Fibroblast of lung (primary cell): ENCODE measurements around the gene KIAA0586. TPM values are rescaled to one million over a fixed set of nuclear protein-coding genes. Genes with fewer than 3 reads are reported as not detected.

Experiments
- DNase-seq, 2 donors: peaks; one replicate each; pipeline versions ENCODE4 v3.0.0 to v3.0.0-alpha.2; 2010; ENCODE audit warnings: low read depth in 2 of 2
- H2AFZ ChIP-seq: 2 replicates; pipeline ENCODE4 v1.5.1; 2012; ENCODE audit warnings: low read length, control low read depth, inconsistent platforms
- H3K27ac ChIP-seq: 2 replicates; pipeline ENCODE4 v1.5.1; 2011; ENCODE audit warnings: low read length, control low read depth; ENCODE audit not compliant: insufficient read depth
- H3K27me3 ChIP-seq: 2 replicates; pipeline ENCODE4 v1.5.1; 2011; ENCODE audit warnings: mild to moderate bottlenecking, low read length; ENCODE audit not compliant: control insufficient read depth, insufficient read depth
- H3K36me3 ChIP-seq: 2 replicates; pipeline ENCODE4 v1.5.1; 2011; ENCODE audit warnings: low read length; ENCODE audit not compliant: control insufficient read depth, insufficient read depth
- H3K4me1 ChIP-seq: 2 replicates; pipeline ENCODE4 v1.5.1; 2011; ENCODE audit warnings: low read length; ENCODE audit not compliant: control insufficient read depth, insufficient read depth; ENCODE audit errors: extremely low read depth
- H3K4me2 ChIP-seq: 2 replicates; pipeline ENCODE4 v1.5.1; 2011; ENCODE audit warnings: low read length, control low read depth; ENCODE audit not compliant: insufficient read depth; ENCODE audit errors: extremely low read depth
- H3K4me3 ChIP-seq, 4 experiments: fragments of 200-600 bp in 1 of 4; sonication (generic) in 1 of 4; replicated peaks in 1 of 4; 2 replicates each; pipeline ENCODE4 v1.5.1; 2011 to 2016; ENCODE audit warnings: low read length in 4 of 4, low read depth in 3 of 4, mild to moderate bottlenecking in 3 of 4, control low read depth in 2 of 4, inconsistent platforms in 1 of 4, mixed read lengths in 1 of 4; ENCODE audit not compliant: insufficient read depth in 1 of 4; ENCODE audit errors: control extremely low read depth in 1 of 4
- H3K79me2 ChIP-seq: 2 replicates; pipeline ENCODE4 v1.5.1; 2012; ENCODE audit warnings: mild to moderate bottlenecking, low read length, inconsistent platforms; ENCODE audit not compliant: control insufficient read depth, insufficient read depth
- H3K9ac ChIP-seq: 2 replicates; pipeline ENCODE4 v1.5.1; 2011; ENCODE audit warnings: mild to moderate bottlenecking, low read length, control low read depth; ENCODE audit not compliant: insufficient read depth
- H3K9me3 ChIP-seq: 2 replicates; pipeline ENCODE4 v1.5.1; 2012; ENCODE audit warnings: low read depth, low read length; ENCODE audit not compliant: control insufficient read depth, insufficient read depth
- H4K20me1 ChIP-seq: 2 replicates; pipeline ENCODE4 v1.5.1; 2011; ENCODE audit warnings: low read length; ENCODE audit not compliant: control insufficient read depth, insufficient read depth; ENCODE audit errors: extremely low read depth
- EZH2 ChIP-seq: IDR thresholded peaks from 2 replicates; pipeline ENCODE4 v1.5.1; 2012; ENCODE audit warnings: low read length, control low read depth, mild to moderate bottlenecking; ENCODE audit errors: missing control alignments
- polyA minus RNA-seq: library from RNA; depleted of rRNA, polyadenylated mRNA; stranded (reverse); fragments of >200 nt; gene quantifications from 2 replicates; pipeline ENCODE4 v1.2.3, GENCODE V29; 2011; ENCODE audit warnings: low replicate concordance
- polyA plus RNA-seq, 2 donors: library from polyadenylated mRNA; depleted of rRNA in 1 of 2; stranded (reverse) in 1 of 2; unstranded in 1 of 2; fragments of >200 nt; gene quantifications; 2 replicates each; pipeline ENCODE4 v1.2.1, GENCODE V29; 2011 to 2012; ENCODE audit warnings: missing spikeins in 1 of 2
- total RNA-seq: library from RNA; depleted of rRNA; stranded (reverse); fragments of >200 nt; gene quantifications from 2 replicates; pipeline ENCODE4 v1.2.1, GENCODE V29; 2014
- TF ChIP-seq, protein P1 (sequence below), 2 donors: IDR thresholded peaks in 1 of 2; conservative IDR thresholded peaks in 1 of 2; 1 replicate in 1 of 2; 2 replicates in 1 of 2; pipeline ENCODE4 v1.5.1; 2011 to 2012; ENCODE audit warnings: low read length in 2 of 2, control low read depth in 1 of 2, inconsistent platforms in 1 of 2, low read depth in 1 of 2, mild to moderate bottlenecking in 1 of 2

KIAA0586 gene
- total RNA-seq, result 13.1 and 17.8 TPM in 2 replicates
- polyA plus RNA-seq, result 18.9 and 26.5 TPM in 2 replicates
- 10.3 and 14.8 TPM in 2 replicates for polyA plus RNA-seq (2012)
- 4.8 and 13.0 TPM in 2 replicates for polyA minus RNA-seq

DNA sequence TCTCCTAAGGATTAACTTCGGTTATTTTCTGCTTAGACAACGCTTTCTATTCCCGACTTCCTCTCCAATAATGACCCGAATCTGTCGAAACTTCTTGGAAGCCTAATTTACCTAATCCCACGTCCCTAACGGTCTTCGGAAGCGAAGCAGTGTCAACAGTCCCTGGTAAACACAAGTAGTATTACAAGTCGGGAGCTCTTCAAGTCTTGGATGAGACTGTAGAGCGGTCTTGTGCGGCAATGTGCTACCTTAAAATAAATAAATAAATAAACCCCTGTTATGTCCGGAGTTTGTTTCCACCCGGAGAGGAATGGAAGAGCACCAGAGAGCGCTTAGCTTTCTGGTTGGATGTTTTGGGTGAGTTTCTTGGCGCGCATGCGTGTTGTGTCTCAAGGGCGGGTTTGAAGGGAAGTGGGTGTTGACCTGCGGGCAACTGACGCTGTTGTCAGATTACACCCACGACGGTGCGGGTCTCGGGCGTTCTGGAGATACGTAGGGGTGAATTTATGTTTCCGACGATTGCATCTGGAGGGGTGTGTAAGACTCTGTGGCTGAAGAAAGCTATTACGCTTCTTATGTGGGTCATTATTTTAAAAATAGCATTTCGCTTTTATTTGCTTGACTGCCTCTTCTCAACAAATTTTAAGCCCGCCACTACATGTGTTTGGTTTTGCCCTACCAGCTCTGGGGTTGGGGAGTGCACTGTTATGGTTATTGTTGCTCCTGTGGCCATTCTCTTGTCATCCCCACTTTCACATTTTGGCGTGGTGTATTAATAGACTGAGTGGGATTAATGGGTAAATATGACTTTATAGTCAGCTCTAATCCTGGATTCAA lies at the start of gene KIAA0586, which contains the start of gene TIMM9:
KIAA0586 (plus strand) TSS at position 439 of the 837 bp plus-strand sequence. CDS start 546 bp downstream, outside the sequence.
TIMM9 (minus strand) TSS at position 251 of the 837 bp plus-strand sequence. CDS start 15,586 bp downstream, outside the sequence.
- peak within 1 kb of the TSS; percentile 99 for H3K27ac ChIP-seq
- H3K9me3 ChIP-seq, result no peaks in the 10 kb centered on the region
- H3K79me2 ChIP-seq, result peaks cover 33% of the 10 kb centered on the region
- no peaks in the 10 kb centered on the region for H3K4me1 ChIP-seq
- H4K20me1 ChIP-seq, result no peaks in the 10 kb centered on the region
- peak within 1 kb of the TSS; percentile 77 to 97 (median 95) for H3K4me3 ChIP-seq
- TF ChIP-seq, protein P1, sequence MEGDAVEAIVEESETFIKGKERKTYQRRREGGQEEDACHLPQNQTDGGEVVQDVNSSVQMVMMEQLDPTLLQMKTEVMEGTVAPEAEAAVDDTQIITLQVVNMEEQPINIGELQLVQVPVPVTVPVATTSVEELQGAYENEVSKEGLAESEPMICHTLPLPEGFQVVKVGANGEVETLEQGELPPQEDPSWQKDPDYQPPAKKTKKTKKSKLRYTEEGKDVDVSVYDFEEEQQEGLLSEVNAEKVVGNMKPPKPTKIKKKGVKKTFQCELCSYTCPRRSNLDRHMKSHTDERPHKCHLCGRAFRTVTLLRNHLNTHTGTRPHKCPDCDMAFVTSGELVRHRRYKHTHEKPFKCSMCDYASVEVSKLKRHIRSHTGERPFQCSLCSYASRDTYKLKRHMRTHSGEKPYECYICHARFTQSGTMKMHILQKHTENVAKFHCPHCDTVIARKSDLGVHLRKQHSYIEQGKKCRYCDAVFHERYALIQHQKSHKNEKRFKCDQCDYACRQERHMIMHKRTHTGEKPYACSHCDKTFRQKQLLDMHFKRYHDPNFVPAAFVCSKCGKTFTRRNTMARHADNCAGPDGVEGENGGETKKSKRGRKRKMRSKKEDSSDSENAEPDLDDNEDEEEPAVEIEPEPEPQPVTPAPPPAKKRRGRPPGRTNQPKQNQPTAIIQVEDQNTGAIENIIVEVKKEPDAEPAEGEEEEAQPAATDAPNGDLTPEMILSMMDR (conservative IDR thresholded peaks at IDR 0.05 in 1 of 2, IDR thresholded peaks at IDR 0.05 in 1 of 2; ENCODE audit: low read depth in 1 of 2, low read length in 2 of 2), result peak in 1 of 2 donors; percentile 0
- TF ChIP-seq EZH2, result no peak
- H3K9ac ChIP-seq, result peak within 1 kb of the TSS; percentile 90
- peak within 1 kb of the TSS; percentile 83 for H3K4me2 ChIP-seq
- peak within 1 kb of the TSS; percentile 100 for H2AFZ ChIP-seq
- peak; percentile 98 to 99 for DNase-seq
- H3K36me3 ChIP-seq, result no peaks in the 10 kb centered on the region
- no peaks in the 10 kb centered on the region for H3K27me3 ChIP-seq

DNA sequence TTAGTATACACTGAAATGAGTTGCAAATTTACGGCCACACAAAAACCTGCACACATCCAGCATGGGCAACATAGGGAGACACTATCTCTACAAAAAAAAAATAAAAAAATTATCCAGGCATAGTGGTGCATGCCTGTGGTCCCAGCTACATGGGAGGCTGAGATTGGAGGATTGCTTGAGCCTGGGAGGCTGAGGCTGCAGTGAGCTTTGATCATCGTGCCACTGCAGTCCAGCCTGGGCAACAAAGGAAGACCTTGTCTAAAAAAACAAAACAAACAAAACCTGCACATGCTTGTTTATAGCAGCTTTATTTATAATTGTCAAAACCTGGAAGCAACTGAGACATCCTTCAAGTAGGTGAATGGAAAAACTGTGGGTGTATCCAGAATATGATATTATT lies 36.7 kb upstream of the KIAA0586 start:
- Histone ChIP-seq H3K9me3 (no peaks in the 10 kb centered on the region), H4K20me1 (no peaks in the 10 kb centered on the region), H3K4me3 (no peak overlapping the region), H3K27ac (no peak overlapping the region), H3K27me3 (no peaks in the 10 kb centered on the region), H3K79me2 (no peaks in the 10 kb centered on the region), H3K4me1 (no peaks in the 10 kb centered on the region), H3K36me3 (no peaks in the 10 kb centered on the region), H3K4me2 (no peak overlapping the region), H3K9ac (no peak overlapping the region), H2AFZ (no peak overlapping the region)
- no peak for DNase-seq
- no peak for TF ChIP-seq EZH2
- TF ChIP-seq, protein P1 (conservative IDR thresholded peaks at IDR 0.05 in 1 of 2, IDR thresholded peaks at IDR 0.05 in 1 of 2; ENCODE audit: low read depth in 1 of 2, low read length in 2 of 2), result no peak

DNA sequence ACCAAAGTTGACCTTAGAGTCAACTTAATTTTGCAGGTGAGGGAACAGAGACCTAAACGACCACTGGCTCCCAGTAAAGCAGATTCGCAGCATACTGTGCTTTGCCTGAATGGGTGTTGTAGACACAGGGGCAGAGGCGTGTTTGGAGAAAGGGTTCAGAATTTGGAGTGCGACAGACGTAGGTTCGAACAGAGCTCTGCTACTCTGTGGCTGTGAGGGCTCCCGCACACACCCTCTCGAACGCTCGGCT lies 32.0 kb upstream of the KIAA0586 start:
- TF ChIP-seq, protein P1 (conservative IDR thresholded peaks at IDR 0.05 in 1 of 2, IDR thresholded peaks at IDR 0.05 in 1 of 2; ENCODE audit: low read depth in 1 of 2, low read length in 2 of 2), result no peak
- no peak for TF ChIP-seq EZH2
- Histone ChIP-seq H4K20me1 (no peaks in the 10 kb centered on the region), H3K9me3 (no peaks in the 10 kb centered on the region), H2AFZ (peak overlapping the region; percentile 87), H3K4me3 (peak overlapping the region in 3 of 4 experiments; percentile 41 to 52 (median 50)), H3K9ac (peak overlapping the region; percentile 60), H3K79me2 (no peaks in the 10 kb centered on the region), H3K4me2 (peak overlapping the region; percentile 76), H3K27me3 (no peaks in the 10 kb centered on the region), H3K4me1 (peaks cover 3% of the 10 kb centered on the region), H3K27ac (no peak overlapping the region), H3K36me3 (no peaks in the 10 kb centered on the region)
- DNase-seq, result no peak
